CD4-positive, alpha-beta memory T cell (primary cell): Measurements from ENCODE around the gene CTAG1B. TPM values are rescaled to one million over a fixed set of nuclear protein-coding genes. Genes with fewer than 3 reads are reported as not detected.
"Not testable (repeated sequence)": the region's sequence is repeated elsewhere in the genome, so short reads cannot be mapped to it uniquely, and the experiment has no call there.

Experiments
- CTCF ChIA-PET: fragments of 350-600 bp; sonication (Branson Sonifier 250); formaldehyde crosslinking; loops from one replicate; lab custom pipeline; 2021; ENCODE audit warnings: inconsistent platforms; ENCODE audit not compliant: partially characterized antibody; lab: Charles Lee
- POLR2A ChIA-PET: fragments of 350-600 bp; sonication (Branson Sonifier 250); formaldehyde crosslinking; loops from one replicate; lab custom pipeline; 2021; ENCODE audit not compliant: partially characterized antibody; lab: Charles Lee
- DNase-seq, 5 donors: peaks; one replicate each; pipeline versions ENCODE4 v3.0.0 to v3.0.0-alpha.2; 2020 to 2022; ENCODE audit warnings: mixed read lengths in 1 of 5
- H3K27ac ChIP-seq: one replicate; pipeline ENCODE4 v1.7.0; 2013; ENCODE audit warnings: low read depth, low read length
- H3K27me3 ChIP-seq: 2 replicates; pipeline ENCODE4 v1.7.0; 2013; ENCODE audit warnings: mild to moderate bottlenecking, low read length, moderate library complexity; ENCODE audit not compliant: insufficient read depth
- H3K36me3 ChIP-seq: 2 replicates; pipeline ENCODE4 v1.7.0; 2013; ENCODE audit warnings: mild to moderate bottlenecking, low read length, moderate library complexity; ENCODE audit not compliant: insufficient read depth
- H3K4me1 ChIP-seq: 2 replicates; pipeline ENCODE4 v1.7.0; 2013; ENCODE audit warnings: mild to moderate bottlenecking, low read length, moderate library complexity; ENCODE audit not compliant: insufficient read depth
- H3K4me3 ChIP-seq, 2 donors: one replicate each; pipeline ENCODE4 v1.7.0; 2013; ENCODE audit warnings: low read length in 2 of 2, mild to moderate bottlenecking in 1 of 2
- H3K9me3 ChIP-seq, 2 donors: one replicate each; pipeline ENCODE4 v1.7.0; 2013; ENCODE audit warnings: low read length in 2 of 2, control low read depth in 1 of 2; ENCODE audit not compliant: control insufficient read depth in 1 of 2
- H3K27ac Mint-ChIP-seq, 7 donors: one replicate each; pipeline ENCODE4 v1.8.0; 2020 to 2021; ENCODE audit warnings: mixed read lengths in 7 of 7, mild to moderate bottlenecking in 6 of 7, inconsistent platforms in 3 of 7, moderate library complexity in 3 of 7
- H3K27me3 Mint-ChIP-seq, 2 donors: one replicate each; pipeline ENCODE4 v1.8.0; 2020 to 2021; ENCODE audit warnings: mixed read lengths in 2 of 2
- H3K36me3 Mint-ChIP-seq, 2 donors: one replicate each; pipeline ENCODE4 v1.8.0; 2020 to 2021; ENCODE audit warnings: mixed read lengths in 2 of 2, inconsistent platforms in 1 of 2, mild to moderate bottlenecking in 1 of 2
- H3K4me1 Mint-ChIP-seq, 4 donors: one replicate each; pipeline ENCODE4 v1.8.0; 2020 to 2021; ENCODE audit warnings: mixed read lengths in 4 of 4, mild to moderate bottlenecking in 1 of 4
- H3K4me3 Mint-ChIP-seq, 8 donors: one replicate each; pipeline ENCODE4 v1.8.0; 2020 to 2021; ENCODE audit warnings: mixed read lengths in 8 of 8, mild to moderate bottlenecking in 7 of 8, moderate library complexity in 6 of 8, inconsistent platforms in 3 of 8
- H3K9me3 Mint-ChIP-seq, 8 donors: one replicate each; pipeline ENCODE4 v1.8.0; 2020 to 2021; ENCODE audit warnings: mixed read lengths in 8 of 8, mild to moderate bottlenecking in 5 of 8, inconsistent platforms in 3 of 8, moderate library complexity in 1 of 8
- intact Hi-C: fragments of 100-400 bp; cut with micrococcal nuclease; formaldehyde crosslinking; loops from one replicate; pipeline ENCODE4 v1.15.1; 2023
- polyA plus RNA-seq, 2 donors: library from polyadenylated mRNA; unstranded; fragments of 300-500 nt; fragmentation: Illumina TruSeq; gene quantifications; one replicate each; pipeline ENCODE4 v1.2.3, GENCODE V29; 2021
- total RNA-seq, 2 experiments: library from RNA; stranded (reverse); gene quantifications; one replicate each; pipeline ENCODE4 v1.2.3, GENCODE V29; 2021

CTAG1B gene
- total and polyA plus RNA-seq, 4 experiments from 2014 or later, result not detected

DNA sequence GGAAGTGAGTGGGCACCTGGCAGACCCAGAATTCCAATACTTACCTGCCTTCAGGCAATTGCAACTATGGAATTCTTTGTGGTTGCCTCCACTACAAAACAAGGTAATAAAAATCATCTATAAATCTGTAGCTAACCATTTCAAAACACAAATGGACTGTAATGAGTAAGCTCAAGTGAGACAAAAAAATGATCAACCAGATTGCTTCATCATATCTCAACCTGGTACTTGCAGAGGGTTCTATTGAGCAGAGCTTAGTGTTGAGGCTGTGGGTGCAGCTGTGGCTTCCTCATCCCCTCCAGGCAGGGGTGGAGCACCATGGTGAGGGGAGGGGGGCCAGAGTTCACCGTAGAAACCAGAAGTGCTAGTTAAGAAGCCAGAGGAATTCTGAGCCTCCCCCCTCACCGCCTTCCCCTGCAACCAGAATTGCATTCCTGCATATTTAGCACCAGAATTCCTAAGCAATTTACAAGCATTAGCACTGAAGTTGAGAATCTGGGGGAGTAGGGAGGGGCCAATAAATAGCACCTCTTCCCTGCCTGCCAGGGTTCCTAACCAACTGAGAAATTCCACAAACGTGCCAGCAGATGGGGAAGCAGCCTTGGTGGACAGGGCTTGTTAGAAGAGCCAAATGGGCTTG lies 22.7 kb downstream of the CTAG1B start:
- no peak overlapping the region for H3K4me3 Mint-ChIP-seq
- Histone ChIP-seq H3K36me3 (no peaks in the 10 kb centered on the region), H3K27ac (no peak overlapping the region), H3K9me3 (no peaks in the 10 kb centered on the region), H3K4me1 (no peaks in the 10 kb centered on the region), H3K27me3 (no peaks in the 10 kb centered on the region), H3K4me3 (no peak overlapping the region)
- peak in 2 of 5 donors; percentile 2 to 5 for DNase-seq
- H3K36me3 Mint-ChIP-seq, result no peaks in the 10 kb centered on the region
- POLR2A ChIA-PET, result no interaction called here
- peaks cover 0 to 8% (median 2%) of the 10 kb centered on the region in 4 donors for H3K4me1 Mint-ChIP-seq
- intact Hi-C loops, result no loop called here
- CTCF ChIA-PET, result no interaction called here
- H3K27ac Mint-ChIP-seq, result no peak overlapping the region
- no peaks in the 10 kb centered on the region for H3K27me3 Mint-ChIP-seq
- peaks cover 0 to 6% (median 2%) of the 10 kb centered on the region in 8 donors for H3K9me3 Mint-ChIP-seq

DNA sequence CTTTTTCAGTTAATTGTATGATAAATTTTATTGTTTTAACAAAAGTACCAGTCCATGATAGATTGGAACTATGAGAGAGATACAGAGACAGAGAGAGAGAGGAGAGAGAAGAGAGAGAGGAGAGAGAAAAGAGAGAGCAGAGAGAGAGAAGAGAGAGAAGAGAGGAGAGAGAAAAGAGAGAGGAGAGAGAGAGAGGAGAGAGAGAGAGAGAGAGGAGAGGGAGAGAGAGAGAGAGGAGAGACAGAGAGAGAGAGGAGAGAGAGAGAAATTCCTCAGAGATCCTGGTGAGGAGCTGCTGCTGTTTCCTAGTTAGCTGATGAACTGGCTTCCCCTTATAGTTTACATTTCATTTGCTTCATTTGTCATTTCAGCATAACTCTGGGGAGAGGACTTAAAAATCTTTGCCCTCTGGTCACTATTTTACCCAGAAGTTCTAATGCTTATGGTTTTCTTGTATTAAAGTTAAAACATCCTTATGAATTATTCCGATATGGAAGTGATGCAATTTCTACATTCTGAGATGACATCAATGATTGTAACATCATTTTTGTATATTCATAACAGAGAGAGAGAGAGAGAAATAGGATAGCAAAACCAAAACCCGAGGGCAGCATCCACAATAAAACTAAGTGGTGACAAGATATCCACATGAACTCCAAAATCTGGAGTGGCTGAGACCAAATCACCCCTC lies 23.4 kb downstream of the CTAG1B start:
- H3K36me3 Mint-ChIP-seq, result no peaks in the 10 kb centered on the region
- Histone ChIP-seq H3K27ac (no peak overlapping the region), H3K36me3 (no peaks in the 10 kb centered on the region), H3K4me1 (no peaks in the 10 kb centered on the region), H3K9me3 (no peaks in the 10 kb centered on the region), H3K4me3 (no peak overlapping the region), H3K27me3 (no peaks in the 10 kb centered on the region)
- ChIA-PET POLR2A (no interaction called here), CTCF (no interaction called here)
- peaks cover 0 to 8% (median 2%) of the 10 kb centered on the region in 4 donors for H3K4me1 Mint-ChIP-seq
- no peak overlapping the region for H3K27ac Mint-ChIP-seq
- intact Hi-C loops, result no loop called here
- no peaks in the 10 kb centered on the region for H3K27me3 Mint-ChIP-seq
- no peak overlapping the region for H3K4me3 Mint-ChIP-seq
- peaks cover 0 to 6% (median 2%) of the 10 kb centered on the region in 8 donors for H3K9me3 Mint-ChIP-seq
- no peak for DNase-seq

DNA sequence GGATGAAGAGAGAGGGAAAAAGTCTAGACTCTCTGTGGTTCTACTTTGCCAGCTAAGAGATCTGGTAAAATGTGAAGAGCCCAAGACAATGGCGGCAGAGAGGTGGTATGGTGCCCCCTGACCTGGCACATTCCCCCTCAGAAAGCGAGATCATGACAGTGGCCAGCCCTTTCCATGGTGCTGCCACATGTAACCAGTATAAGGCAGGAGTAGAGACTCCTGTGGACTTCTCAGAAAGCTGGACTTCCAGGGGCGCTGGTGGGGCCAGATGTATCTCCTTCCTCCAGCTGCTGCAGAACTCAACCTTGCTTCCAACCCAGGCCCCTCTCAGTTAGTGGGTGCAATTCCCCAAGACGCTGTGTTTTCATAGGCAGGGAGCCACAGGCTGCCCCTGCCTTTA lies 24.6 kb downstream of the CTAG1B start:
- Histone ChIP-seq H3K9me3 (no peaks in the 10 kb centered on the region), H3K27me3 (no peaks in the 10 kb centered on the region), H3K4me3 (no peak overlapping the region), H3K4me1 (no peaks in the 10 kb centered on the region), H3K36me3 (no peaks in the 10 kb centered on the region), H3K27ac (no peak overlapping the region)
- ChIA-PET CTCF (no interaction called here), POLR2A (no interaction called here)
- Mint-ChIP-seq H3K27me3 (no peaks in the 10 kb centered on the region), H3K27ac (no peak overlapping the region), H3K36me3 (no peaks in the 10 kb centered on the region), H3K9me3 (peaks cover 0 to 6% (median 2%) of the 10 kb centered on the region in 8 donors), H3K4me1 (peaks cover 0 to 8% (median 2%) of the 10 kb centered on the region in 4 donors), H3K4me3 (peak overlapping the region in 1 of 8 donors; percentile 7)
- DNase-seq, result no peak
- intact Hi-C loops, result no loop called here

DNA sequence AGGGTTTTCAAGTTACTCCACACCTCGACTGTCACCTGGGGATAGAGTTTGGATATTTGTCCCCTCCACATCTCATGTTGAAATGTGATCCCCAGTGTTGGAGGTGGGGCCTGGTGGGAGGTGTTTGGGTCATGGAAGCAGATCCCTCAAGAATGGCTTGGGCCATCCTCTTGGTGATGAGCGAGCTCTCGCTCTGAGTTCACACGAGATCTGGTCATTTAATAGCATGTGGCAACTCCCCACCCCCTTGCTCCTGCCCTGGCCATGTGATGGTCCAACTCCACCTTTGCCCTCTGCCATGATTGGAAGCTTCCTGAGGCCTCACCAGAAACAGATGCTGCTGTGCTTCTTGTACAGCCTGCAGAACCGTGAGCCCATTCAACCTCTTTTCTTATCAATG lies 25.9 kb downstream of the CTAG1B start:
- intact Hi-C loops, result no loop called here
- Mint-ChIP-seq H3K4me3 (no peak overlapping the region), H3K27ac (no peak overlapping the region), H3K27me3 (no peaks in the 10 kb centered on the region), H3K4me1 (peaks cover 0 to 8% (median 2%) of the 10 kb centered on the region in 4 donors), H3K9me3 (peaks cover 0 to 6% (median 2%) of the 10 kb centered on the region in 8 donors), H3K36me3 (no peaks in the 10 kb centered on the region)
- Histone ChIP-seq H3K4me3 (no peak overlapping the region), H3K36me3 (no peaks in the 10 kb centered on the region), H3K27ac (no peak overlapping the region), H3K27me3 (no peaks in the 10 kb centered on the region), H3K9me3 (no peaks in the 10 kb centered on the region), H3K4me1 (no peaks in the 10 kb centered on the region)
- ChIA-PET POLR2A (no interaction called here), CTCF (no interaction called here)
- no peak for DNase-seq

DNA sequence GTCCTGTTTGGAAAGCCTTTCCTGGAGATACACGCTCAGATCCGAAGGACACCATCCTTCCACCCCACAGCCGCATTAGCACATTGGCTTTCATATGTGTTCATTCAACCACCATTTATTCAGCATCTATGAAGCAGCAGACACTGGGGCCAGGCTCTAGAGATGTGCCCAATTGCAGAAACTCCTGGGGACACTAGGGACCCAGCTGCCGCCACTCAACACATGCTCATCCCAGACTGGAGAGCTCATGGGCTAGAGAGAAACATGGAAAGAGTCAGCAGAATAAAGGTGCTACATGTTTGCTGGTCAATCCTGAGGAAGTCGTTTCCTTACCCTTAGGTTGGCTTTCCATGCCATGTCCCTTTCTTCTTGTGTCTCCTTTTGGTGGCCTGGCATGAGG lies 26.6 kb downstream of the CTAG1B start:
- H3K9me3 Mint-ChIP-seq, result peaks cover 0 to 6% (median 2%) of the 10 kb centered on the region in 8 donors
- ChIA-PET POLR2A (no interaction called here), CTCF (interaction anchor here (1.3 kb wide), 1 partner anchor 248 kb away, joined by 3 read pairs; no protein-coding TSS in a partner anchor)
- Histone ChIP-seq H3K36me3 (no peaks in the 10 kb centered on the region), H3K4me1 (no peaks in the 10 kb centered on the region), H3K27ac (no peak overlapping the region), H3K4me3 (no peak overlapping the region), H3K9me3 (no peaks in the 10 kb centered on the region), H3K27me3 (no peaks in the 10 kb centered on the region)
- H3K4me3 Mint-ChIP-seq, result no peak overlapping the region
- no peaks in the 10 kb centered on the region for H3K36me3 Mint-ChIP-seq
- intact Hi-C loops, result no loop called here
- H3K4me1 Mint-ChIP-seq, result peaks cover 0 to 8% (median 2%) of the 10 kb centered on the region in 4 donors
- H3K27ac Mint-ChIP-seq, result no peak overlapping the region
- DNase-seq, result no peak
- H3K27me3 Mint-ChIP-seq, result no peaks in the 10 kb centered on the region

DNA sequence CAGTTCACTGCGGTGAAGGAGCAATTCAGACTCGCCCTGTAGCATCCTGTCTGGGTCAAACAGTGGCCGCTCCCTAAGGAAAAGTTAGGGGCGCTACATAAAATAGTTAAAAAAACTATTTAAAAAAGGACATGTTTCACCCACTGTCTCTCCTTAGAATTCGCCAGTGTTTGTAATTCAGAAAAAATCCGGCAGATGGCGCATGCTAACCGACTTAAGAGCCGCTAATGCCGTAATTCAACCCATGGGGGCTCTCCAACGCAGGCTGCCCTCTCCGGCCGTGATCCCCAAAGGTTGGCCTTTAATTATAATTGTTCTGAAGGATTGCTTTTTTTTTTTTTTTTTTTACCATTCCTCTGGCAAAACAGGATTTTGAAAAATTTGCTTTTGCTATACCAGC lies 28.7 kb downstream of the CTAG1B start:
- H3K4me3 Mint-ChIP-seq, DNase-seq, H3K9me3 ChIP-seq, H3K4me1 Mint-ChIP-seq, H3K27ac ChIP-seq, H3K4me3 ChIP-seq, intact Hi-C loops, H3K27me3 Mint-ChIP-seq, H3K27ac Mint-ChIP-seq, H3K4me1 ChIP-seq, H3K36me3 Mint-ChIP-seq, H3K36me3 ChIP-seq, CTCF ChIA-PET, POLR2A ChIA-PET, H3K27me3 ChIP-seq, H3K9me3 Mint-ChIP-seq: not testable (repeated sequence)

DNA sequence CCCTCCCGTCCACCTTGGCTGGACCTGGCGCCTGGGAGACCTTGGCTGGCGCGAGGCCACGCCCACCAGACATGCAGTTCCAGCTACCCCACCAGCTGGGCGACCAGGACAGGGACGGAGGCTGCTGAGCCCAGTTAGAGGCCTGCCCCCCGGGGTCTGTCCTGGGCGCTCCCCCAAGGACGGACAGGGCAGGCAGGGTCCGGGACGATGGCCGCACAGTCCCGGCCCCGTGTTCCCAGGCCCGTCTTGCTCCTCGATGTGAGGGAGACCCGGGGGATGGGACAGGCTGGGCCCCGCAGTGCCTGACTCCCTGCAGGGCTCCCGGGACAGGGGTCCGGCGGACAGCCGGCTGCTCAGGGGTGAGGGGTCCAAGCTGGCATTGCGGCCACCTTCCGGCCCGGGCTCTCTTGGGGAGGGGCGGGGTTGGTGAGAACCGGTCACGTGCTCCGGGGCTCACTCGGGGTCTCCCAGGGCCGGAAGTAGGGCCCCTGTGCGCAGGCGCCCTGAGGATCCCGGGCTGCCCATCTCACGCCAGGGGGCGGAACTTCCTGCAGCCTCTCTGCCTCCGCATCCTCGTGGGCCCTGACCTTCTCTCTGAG lies 34.4 kb downstream of the CTAG1B start, which contains the start of gene CTAG1A:
Gene CTAG1A, plus strand, starts transcription at position 549 of the 599 bp plus-strand sequence. CDS start 74 bp downstream, outside the sequence.
- H3K4me3 Mint-ChIP-seq, DNase-seq, H3K27me3 Mint-ChIP-seq, H3K9me3 Mint-ChIP-seq, H3K36me3 ChIP-seq, POLR2A ChIA-PET, H3K27ac ChIP-seq, H3K36me3 Mint-ChIP-seq, CTCF ChIA-PET, H3K4me3 ChIP-seq, H3K9me3 ChIP-seq, intact Hi-C loops, H3K27me3 ChIP-seq, H3K4me1 Mint-ChIP-seq, H3K27ac Mint-ChIP-seq, H3K4me1 ChIP-seq: not testable (repeated sequence)
